Left lobe of liver (tissue), 2 donors: ENCODE results near the gene TRIM47. TPM values are rescaled to one million over a fixed set of nuclear protein-coding genes. Genes with fewer than 3 reads are reported as not detected.
"Not testable (repeated sequence)": the region's sequence is repeated elsewhere in the genome, so short reads cannot be mapped to it uniquely, and the experiment has no call there.

Source experiments
- ATAC-seq: fragments of 200-7000 bp; cut with Tn5 transposase; one replicate; pipeline ENCODE4 v1.9.1; 2020; ENCODE audit warnings: mild to moderate bottlenecking, moderate library complexity
- DNase-seq: peaks from one replicate; pipeline ENCODE4 v3.0.0-alpha.2; 2020; ENCODE audit warnings: low spot score
- total RNA-seq: library from RNA; stranded (reverse); gene quantifications from one replicate; pipeline ENCODE4 v1.2.1, GENCODE V29; 2021
- donor health status: DM: no; HTN: no; CAD: no; lungs with moderate emphysema.
- donor health status: DM: no; HTN: yes; CAD: no.

TRIM47 gene
- total RNA-seq, 1 donor from 2014 or later = 24.3 TPM

DNA sequence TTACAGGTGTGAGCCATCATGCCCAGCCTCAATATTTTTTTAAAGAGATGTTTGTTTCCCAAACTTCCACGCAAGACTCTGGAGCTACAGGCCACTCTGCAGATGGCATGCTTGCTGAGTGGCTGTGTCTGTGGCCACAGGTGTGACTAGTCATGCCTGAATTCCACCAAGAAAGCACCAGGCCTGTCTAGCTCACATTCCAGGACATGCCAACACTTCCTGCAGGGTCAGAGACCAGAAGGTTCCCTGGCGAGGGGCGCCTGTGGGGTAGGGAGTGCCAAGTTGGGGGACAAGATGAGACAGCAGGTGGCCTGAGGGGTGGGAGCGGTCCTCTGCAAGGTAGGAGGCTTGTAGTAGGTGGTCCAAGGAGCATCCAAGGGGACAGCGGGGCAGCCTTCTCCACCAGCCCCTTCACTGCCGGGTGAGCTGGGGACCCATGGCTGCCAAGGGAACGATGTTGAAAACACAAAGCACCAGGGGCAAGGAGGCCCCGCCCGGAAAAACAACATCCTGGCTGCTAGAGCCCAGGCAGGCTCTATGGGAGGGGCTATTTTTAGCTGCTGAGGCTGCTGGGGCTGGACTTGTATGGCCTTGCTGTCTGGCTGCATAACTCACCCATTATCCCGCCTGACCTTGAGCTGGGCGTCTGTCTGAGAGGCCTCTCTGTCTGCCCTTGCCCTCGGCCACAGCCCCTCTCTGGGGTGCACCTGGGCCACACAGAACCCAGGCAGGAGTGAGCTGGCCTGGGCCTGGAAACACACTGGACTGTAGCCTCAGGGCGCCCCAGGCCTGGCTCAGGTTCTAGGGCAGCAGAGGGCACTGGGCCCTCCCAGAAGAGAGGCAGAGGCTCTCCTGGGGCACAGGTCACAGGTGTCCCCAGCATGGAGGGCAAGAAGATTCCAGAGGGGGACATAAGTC lies 5.7 kb downstream of the TRIM47 start:
- DNase-seq (no peak), ATAC-seq (no peak)

DNA sequence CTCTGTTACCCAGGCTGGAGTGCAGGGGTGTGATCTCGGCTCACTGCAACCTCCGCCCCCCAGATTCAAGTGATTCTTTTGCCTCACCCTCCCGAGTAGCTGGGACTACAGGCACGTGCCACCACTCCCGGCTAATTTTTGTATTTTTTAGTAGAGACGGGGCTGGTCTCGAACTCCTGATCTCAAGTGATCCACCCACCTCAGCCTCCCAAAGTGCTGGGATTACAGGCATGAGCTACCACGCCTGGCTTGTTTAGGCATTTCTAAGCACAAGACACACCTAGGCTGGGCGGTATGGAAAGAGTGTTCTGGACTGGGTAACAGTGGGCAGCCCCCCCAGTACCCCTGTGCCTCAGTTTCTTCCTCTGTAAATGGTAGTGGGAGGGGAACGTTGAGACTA lies 8.2 kb downstream of the TRIM47 start:
- DNase-seq, ATAC-seq: not testable (repeated sequence)

DNA sequence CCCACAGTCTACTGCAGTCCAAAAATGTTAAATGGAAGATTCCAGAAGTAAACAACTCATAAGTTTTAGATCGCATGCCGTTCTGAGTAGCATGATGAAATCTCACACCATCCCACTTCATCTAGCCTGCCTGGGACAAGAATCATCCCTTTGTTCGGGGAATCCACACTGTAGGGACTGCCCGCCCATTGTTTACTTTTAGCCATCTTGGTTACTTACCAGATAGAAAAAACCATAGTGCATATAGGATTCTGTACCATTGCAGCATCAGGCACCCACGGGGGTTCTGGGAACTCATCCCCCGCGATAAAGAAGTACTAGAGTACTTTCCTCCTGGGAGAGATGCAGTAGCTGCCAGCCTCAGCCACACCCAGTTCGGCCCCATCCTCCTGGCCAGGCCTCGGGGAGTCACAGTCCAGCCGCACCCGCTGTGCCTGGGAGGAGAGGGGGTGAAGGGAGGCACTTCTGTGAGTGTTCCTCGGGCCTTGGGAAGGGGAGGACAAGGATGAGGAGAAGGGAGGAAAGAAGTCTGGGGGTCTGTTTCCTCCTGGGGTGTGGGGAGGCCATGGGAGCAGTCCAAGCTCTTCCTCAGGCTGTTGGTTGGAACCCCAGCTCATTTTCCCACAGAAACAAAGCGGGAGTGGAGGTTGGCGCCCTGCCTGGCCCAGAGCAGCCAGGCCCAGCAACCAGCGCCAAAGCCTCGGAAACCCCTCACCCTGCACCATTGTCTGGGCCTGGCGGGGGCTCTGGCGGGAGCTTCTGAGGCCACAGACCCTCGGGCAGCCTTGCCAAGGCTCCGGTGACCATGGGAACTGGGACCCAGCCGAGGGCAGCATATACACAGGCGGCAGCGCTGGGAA lies 8.9 kb downstream of the TRIM47 start:
- no peak for DNase-seq
- ATAC-seq = no peak

DNA sequence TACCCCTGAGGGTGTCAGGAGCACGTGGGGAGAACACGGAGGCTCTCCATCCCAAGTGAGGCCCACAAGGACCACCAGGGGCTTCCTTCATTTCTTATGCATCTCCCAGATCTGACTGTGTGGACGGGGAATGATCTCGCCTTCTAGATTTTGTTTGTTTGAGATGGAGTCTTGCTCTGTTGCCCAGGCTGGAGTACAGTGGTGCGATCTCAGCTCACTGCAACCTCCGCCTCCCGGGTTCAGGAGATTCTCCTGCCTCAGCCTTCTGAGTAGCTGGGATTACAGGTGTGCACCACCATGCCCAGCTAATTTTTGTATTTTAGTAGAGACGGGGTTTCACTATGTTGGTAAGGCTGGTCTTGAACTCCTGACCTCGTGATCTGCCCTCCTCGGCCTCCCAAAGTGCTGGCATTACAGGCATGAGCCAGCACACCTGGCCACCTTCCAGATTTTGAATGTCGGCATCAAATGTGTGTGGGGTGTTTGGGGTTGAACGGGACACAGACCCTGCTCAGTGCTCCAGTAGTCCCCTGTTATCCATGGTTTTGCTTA lies 9.6 kb downstream of the TRIM47 start:
- DNase-seq, ATAC-seq: not testable (repeated sequence)

DNA sequence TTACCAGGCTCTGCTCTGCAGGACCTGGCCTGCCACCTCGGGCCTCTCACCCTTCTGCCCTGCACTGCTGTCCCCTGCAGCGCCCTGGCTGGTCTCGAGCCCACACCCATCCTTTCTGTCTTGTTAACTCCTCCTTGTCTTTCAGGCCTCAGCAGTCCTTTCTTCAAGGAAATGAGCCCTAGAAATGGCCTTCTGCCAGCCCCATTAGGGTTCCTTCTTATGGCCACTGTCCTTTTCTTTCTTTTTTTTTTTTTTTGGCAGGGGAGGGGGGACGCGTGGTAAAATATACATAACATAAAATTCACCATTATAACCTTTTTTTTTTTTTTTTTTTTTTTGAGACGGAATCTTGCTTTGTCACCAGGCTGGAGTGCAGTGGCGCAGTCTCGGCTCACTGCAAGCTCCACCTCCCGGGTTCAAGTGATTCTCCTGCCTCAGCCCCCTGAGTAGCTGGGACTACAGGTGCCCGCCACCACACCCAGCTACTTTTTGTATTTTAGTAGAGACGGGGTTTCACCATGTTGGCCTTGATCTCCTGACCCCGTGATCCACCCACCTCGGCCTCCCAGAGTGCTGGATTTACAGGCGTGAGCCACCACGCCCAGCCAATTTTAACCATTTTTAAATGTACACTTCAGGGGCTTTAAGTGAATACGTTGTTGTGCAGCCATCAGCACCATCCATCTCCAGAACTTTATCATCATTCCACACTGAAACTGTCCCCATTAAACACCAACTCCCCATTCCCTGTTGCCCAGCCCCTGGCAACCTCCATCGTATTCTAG lies 12.8 kb downstream of the TRIM47 start:
- DNase-seq, ATAC-seq: not testable (repeated sequence)

DNA sequence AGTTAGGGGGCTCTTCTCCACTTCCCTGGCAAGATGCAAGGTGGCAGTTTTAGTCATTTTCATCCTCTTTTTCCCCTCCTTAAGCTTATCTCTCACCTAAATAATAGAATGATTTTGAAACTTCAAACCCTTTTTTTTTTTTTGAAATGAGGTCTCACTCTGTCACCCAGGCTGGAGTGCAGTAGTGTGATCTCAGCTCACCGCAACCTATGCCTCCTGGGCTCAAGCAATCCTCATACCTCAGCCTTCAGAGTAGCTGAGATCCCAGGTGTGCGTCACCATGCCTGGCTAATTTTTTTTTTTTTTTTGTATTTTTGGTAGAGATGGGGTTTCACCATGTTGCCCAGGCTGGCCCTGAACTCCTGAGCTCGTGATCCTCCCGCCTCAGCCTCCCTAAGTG lies 13.5 kb downstream of the TRIM47 start:
- not testable (repeated sequence) for DNase-seq, ATAC-seq

DNA sequence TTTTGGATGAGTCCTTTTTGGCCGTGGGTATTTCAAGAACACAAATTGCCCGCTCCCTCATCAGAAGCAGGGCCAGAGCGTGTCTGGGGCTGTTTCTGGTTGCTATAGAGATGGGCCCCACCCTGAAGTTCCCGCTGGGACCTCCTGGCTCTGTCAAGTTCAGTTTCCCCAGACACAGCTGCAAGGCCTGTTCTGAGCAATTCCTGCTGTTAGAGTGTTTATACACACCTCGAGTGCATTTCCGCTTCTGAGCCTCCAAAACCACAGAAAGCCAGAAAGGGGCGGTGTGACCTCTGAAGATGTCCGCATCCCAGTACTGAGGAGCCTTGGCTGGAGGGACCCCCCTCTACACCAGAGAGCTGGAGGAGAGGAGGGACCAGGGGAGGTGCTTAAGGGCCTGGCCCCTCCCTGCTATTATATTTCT lies 13.9 kb downstream of the TRIM47 start:
- DNase-seq (no peak), ATAC-seq (peak; percentile 34)

DNA sequence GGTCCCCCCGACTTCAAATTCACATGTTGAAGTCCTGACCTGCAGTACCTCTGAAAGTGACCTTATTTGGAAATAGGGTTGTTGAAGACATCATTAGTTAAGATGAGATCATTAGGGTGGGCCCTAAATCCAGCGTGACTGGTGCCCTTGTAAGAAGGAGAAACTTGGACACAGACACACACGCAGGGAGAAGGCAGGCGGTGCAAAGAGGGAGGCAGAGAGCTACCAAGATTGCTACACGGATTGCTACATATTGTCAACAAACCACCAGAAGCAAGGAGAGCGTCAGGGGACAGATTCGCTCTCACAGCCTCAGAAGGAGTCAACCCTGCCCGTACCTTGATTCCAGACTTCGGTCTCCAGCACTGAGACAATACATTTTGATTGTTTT lies 16.5 kb downstream of the TRIM47 start:
- DNase-seq (no peak), ATAC-seq (no peak)

DNA sequence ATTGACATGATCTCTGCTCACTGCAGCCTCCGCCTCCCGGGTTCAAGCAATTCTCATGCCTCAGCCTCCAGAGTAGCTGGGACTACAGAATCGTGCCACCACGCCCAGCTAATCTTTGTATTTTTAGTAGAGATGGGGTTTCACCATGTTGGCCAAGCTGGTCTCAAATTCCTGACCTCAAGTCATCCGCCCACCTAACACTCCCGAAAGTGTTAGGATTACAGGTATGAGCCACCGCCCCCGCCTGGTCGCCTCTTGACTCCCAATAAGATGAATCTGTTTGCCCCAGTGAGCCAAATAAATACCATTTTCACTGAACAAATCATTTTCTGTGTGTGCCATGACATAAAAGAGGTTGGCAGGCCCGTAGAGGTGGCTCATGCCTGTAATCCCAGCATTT lies 19.0 kb downstream of the TRIM47 start:
- DNase-seq, ATAC-seq: not testable (repeated sequence)

DNA sequence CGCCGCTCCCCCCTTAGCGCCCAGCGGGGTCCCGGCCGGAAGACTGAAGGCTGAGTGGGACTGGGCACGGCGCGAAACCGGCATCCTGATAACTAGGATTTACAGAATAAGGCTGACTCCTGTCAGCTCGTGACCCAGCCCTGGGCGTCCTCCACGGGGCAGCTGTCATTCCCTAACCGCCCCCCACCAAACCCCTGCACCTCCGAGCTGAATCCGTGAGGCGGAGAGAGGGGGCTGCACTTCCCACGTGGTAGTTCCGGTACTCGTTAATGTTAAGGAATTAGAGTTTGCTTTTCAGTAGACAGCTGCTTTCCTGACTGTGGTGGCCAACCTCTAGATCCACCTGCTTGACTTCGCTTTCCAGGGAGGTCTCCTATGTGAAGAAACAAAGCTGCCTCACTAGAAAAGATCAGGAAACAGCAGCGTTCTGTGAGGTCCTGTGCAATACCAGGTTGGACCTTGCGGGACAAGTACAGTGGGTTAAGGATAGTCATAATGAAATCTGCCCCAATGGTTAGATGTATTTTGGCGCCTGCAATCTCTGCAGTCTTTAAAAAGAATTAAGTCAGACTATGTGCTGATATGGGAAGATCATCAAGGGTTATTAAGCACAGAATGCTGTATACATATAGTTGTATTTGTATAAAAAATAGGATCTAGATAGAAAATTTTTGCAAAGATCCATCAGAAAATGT lies 22.2 kb downstream of the TRIM47 start:
- no peak for DNase-seq
- peak; percentile 11 for ATAC-seq

DNA sequence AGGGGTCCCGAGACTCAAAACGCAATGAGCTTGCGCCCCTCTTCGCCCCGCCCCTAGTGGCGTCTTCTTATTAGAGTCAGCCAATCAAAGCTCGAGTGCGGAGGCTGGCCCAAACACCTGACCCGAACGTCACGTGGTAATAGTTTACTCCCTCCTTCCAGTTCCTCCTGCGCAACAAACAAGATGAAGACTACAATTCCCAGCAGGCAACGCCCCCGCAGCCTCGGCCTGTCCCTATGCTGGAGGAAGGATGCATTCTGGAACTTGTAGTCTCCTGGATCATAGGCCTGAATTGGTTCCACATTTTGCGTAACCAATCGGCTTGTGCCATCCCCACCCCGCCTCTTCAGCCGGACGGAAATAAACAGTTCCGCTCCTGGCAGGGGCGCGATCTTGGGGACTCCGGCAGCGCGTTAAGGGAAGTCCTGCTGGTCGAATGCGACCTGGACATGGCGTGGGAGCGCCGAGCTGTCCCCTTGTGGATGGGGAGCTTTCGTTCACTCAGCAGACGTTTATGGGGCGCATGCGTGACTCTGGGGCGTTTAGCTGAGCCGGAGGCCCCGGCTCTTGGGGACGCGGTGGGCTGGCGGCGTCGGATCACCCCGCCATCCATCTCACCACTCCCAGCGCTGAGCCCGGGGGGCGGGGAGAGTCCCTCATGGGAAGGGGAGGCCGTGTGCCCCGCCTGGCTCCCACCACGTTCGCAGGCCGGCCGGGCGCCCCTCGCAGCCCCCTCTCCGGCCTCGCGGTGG lies 22.9 kb downstream of the TRIM47 start, which contains the start of gene WBP2:
Gene WBP2, minus strand, starts transcription at position 26 of the 752 bp plus-strand sequence. CDS start 38 bp downstream, outside the sequence.
- DNase-seq (peak; percentile 98), ATAC-seq (peak; percentile 85)

DNA sequence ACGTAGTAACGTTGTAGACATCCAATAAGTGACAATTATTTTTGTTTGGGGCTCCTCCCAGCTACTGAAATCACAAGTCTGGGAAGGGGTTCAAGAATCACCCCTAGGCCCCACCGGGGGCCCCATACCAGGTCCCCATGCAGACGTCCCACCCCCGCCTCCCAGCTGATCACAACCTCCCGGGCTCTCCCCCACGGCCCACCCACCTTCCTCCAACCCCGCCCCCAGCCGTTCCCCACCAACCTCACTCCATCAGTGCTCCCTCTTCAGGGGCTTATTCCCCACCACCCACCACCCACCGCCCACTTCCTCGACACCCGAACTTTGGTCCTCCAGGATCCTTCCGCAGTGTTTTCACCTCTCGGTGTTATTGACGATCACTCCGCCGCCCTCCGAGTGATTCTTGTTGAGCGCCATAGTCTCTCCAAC lies 23.5 kb downstream of the TRIM47 start:
- DNase-seq = no peak
- ATAC-seq = peak; percentile 2

DNA sequence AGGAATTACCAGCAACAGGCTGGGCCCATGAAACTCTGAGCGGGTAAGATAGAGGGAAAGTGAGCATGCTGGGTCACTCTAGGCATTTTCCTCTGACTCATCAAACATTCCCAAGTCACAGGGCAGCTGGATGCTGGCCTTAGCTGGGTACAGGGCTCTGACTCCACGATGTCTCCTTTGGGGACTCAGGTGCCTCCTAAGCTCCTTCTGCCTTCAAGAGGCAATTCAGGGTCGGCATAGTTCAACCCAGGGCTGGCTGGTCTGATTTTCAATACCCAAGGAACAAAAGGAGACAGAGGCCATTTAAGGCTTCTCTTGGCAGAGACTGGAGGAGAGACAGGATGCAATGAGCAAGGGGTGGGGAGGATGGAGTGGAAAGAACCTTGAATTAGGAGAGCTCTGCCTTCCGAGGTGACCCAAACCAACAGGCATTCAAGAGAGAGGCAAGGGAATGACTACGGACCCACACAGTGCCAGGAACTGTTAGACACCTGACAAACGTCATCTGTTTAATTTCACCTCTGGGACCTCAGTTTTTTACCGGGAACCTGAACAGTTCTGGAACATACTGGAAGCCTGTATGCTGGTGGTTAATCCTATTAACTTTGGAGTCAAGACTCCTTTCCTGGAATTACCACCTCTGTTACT lies 24.2 kb downstream of the TRIM47 start:
- DNase-seq (no peak), ATAC-seq (peak; percentile 12)

DNA sequence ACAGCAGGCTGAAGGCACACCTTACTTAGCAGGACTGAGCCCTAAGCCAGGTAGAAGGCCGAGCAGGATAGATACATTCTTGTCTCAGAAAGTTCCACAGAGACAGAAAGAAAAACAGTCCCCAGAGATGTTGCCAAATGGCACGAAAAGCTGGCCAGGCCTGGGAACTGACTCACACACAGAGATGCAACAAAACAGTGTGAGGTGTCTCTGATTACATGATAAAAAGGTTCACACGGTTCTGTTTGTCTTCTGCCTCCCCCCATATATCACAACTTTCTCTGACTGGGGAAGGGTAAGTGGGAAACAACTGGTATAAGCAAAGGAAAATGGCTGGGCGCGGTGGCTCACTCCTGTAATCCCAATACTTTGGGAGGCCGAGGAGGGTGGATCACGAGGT lies 24.9 kb downstream of the TRIM47 start:
- ATAC-seq = no peak
- no peak for DNase-seq

DNA sequence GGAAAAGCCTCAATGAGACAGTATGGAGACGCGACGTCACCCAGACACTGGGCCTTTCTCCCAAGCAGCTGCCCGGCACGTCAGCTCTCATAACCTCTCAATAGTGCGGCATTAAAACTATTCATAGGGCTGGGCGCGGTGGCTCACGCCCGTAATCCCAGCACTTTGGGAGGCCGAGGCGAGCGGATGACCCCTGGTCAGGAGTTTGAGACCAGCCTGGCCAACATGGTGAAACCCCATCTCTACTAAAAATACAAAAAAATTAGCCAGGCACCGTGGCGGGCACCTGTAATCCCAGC lies 26.7 kb downstream of the TRIM47 start:
- not testable (repeated sequence) for DNase-seq, ATAC-seq

DNA sequence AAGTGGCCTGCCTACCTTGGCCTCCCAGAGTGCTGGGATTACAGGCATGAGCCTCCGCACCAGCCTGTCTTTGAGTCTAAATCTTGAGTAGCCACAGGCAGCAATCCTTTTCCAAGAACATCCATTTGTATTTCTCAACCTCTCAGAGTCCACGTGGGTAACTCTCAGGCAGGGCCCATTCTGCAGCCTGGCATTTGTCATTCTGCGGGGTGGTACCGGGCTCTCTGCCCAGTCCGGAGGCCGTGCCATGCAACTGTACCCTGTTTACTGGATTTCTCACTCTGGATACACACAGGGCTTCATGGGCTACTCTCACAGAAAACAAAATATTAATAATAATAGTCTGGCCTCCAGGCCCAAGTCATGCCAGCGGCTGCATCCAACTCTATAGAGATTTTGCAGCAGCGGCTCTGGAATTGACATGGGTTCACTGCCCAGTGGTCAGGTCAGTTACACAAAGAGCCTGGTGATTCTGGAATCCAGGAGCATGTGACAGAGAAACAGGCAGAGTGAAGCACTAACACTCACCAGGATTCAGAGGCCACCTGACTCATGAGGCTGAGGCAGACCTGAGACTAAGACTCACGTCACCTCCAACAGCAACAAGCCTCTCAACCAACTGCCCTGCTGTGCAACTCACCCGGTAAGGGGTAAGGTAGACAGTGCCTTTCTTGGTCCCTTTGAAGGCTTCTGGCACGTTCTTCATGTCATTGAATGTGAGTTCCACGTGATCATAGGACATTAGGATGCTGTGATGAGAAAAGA lies 27.3 kb downstream of the TRIM47 start:
- DNase-seq (peak; percentile 88), ATAC-seq (peak; percentile 46)

DNA sequence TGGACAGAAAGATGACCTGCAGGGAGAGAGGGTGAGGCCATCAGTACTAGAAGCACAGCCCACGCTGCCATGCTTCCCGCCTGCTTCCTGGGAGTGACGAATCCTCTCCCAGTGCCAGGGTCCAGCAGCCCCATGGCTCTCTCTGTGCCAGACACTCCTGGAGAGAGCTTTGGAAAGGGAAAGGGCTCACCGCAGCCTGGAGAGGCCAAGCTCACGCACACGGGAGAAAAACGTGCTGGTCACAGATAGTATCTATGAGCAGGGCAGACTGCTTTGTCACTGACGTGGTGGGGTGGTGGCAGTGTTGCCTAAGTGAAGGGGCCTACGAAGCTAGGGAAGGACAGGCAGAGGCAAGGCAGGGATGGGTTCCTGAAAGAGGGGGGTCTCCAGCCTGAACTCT lies 28.7 kb downstream of the TRIM47 start:
- DNase-seq (no peak), ATAC-seq (no peak)

DNA sequence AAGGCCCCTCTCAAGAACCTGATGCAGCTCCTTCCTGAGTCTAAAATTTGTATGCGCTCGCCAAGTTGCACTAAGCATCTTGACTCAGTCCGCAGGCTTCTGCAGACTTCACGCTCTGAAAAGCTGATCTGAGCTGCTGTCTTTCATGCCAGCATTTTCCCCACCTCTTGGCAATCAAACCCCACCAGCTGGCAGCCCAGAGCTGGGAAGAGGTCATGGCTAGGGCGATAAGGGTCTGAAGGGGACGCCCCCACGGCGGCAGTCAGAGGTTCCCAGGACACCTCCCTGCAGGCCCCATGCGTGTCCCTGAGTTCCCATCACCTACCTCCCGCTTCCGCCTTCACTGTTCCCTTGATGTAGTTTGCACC lies 29.1 kb downstream of the TRIM47 start:
- DNase-seq (no peak), ATAC-seq (no peak)
